Pons (tissue), 1 donor: Measurements from ENCODE around the gene TICRR.

Experiments used
- DNase-seq: peaks from one replicate; pipeline ENCODE4 v3.0.0-alpha.2; 2016; ENCODE audit warnings: low spot score

Gene TICRR

GRCh38 chr15:89677381-89677780 lies 102.1 kb downstream of the TICRR start:
- no peak for DNase-seq
